Measurements from ENCODE around the gene TINAGL1. TPM values are rescaled to one million over a fixed set of nuclear protein-coding genes. Genes with fewer than 3 reads are reported as not detected.

The TINAGL1 gene
- total RNA-seq, 1 experiment from 2014 or later = 57.9 TPM

DNA sequence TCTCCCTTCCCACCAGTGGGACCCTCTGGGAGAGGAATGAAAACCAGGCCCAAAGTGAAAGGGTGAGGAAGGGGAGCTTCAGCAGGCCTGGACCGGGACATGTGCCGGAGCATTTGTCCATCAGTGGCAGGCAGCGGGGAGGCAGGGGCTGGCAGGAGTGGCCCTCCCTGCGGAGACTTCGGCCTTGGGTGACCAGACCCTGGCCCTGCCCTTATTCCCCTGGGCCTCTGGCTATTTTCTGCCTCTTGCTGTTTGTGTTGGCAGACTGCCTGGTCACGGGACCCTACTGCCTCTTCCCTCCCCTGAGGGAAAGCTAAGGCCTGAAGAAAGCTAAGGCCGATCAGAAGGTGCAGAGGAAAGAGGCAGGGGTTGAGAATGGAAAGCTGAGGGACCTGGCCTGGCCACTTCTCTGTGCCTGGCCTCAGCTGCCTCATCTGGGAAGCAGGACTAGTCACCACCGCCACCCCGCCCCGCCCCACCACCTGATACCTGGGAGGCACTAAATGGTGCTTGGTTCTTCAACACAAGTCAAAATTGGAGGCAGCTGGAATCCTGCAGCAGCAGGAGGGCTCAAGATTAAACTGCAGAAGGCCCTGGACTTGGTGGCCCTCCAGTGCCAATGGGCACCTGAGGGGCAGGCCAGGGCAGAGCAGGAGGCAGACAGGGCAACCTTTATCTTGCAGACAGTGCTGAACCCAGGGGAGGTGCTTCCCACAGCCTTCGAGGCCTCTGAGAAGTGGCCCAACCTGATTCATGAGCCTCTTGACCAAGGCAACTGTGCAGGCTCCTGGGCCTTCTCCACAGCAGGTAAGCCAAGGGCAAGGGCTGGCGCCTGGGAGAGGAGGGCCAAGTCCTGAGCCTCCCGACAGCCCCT, 7.9 kb downstream of the TINAGL1 start:
- intact Hi-C loops (cut with micrococcal nuclease) = no loop called here
- Histone ChIP-seq H3K27me3 (ENCODE audit: insufficient read depth, low read length) (no peaks in the 10 kb centered on the region), H3K9ac (ENCODE audit: low read length) (no peak overlapping the region), H3K9me2 (ENCODE audit: insufficient read depth) (no peaks in the 10 kb centered on the region), H2AFZ (ENCODE audit: low read depth, low read length, poor library complexity, severe bottlenecking) (no peak overlapping the region), H3K4me2 (ENCODE audit: low read length) (peak overlapping the region; percentile 12; the same call in 1 of the 2 replicates), H3K9me3 (ENCODE audit: control insufficient read depth in 1 of 2, insufficient read depth in 1 of 2, low read depth in 1 of 2, low read length in 2 of 2) (no peaks in the 10 kb centered on the region), H3K27ac (ENCODE audit: low read depth, low read length) (peak overlapping the region; percentile 17; the same call in 1 of the 2 replicates), H3K4me1 (ENCODE audit: control insufficient read depth in 1 of 2, insufficient read depth in 2 of 2, low read length in 2 of 2) (peaks cover 45 to 71% of the 10 kb centered on the region in 2 experiments), H3K79me2 (ENCODE audit: insufficient read depth, low read length) (peaks cover 26% of the 10 kb centered on the region), H4K20me1 (ENCODE audit: insufficient read depth) (no peaks in the 10 kb centered on the region), H3K36me3 (ENCODE audit: control insufficient read depth in 1 of 2, insufficient read depth in 2 of 2, low read length in 2 of 2) (peaks cover 0 to 28% of the 10 kb centered on the region in 2 experiments; a peak in 1 of 4 replicates), H3K4me3 (replicated peaks in 1 of 2; ENCODE audit: low read depth in 1 of 2, low read length in 2 of 2) (no peak overlapping the region)
- ChIA-PET CTCF (no interaction called here), POLR2A (no interaction called here), RAD21 (ENCODE audit: low non-redundant PET in 1 of 2, low total read pairs in 2 of 2, uncharacterized antibody in 2 of 2, unreplicated experiment in 2 of 2) (no interaction called here)
- BruUV-seq (replicated peaks) = no TSS peak
- TF ChIP-seq POLR2A (IDR thresholded peaks at IDR 0.05; ENCODE audit: borderline replicate concordance, extremely low read depth, insufficient read depth, insufficient read length) (no peak), ZNF274 (IDR thresholded peaks at IDR 0.05; ENCODE audit: low read depth, low read length) (no peak), EZH2phosphoT487 (IDR thresholded peaks at IDR 0.05; ENCODE audit: borderline replicate concordance) (no peak), CEBPB (IDR thresholded peaks at IDR 0.05; ENCODE audit: low read depth) (no peak), EGR1 (IDR thresholded peaks at IDR 0.05; ENCODE audit: low read depth) (no peak), CBX3 (IDR thresholded peaks at IDR 0.05; ENCODE audit: low read depth) (no peak), ELF1 (IDR thresholded peaks at IDR 0.05; ENCODE audit: borderline replicate concordance, low read depth) (no peak), TCF7L2 (IDR thresholded peaks at IDR 0.05; ENCODE audit: borderline replicate concordance, extremely low read depth, insufficient read depth, insufficient read length) (no peak), SIN3A (IDR thresholded peaks at IDR 0.05; ENCODE audit: low read depth) (no peak), FOSL1 (IDR thresholded peaks at IDR 0.05; ENCODE audit: low read depth) (no peak), RAD21 (IDR thresholded peaks at IDR 0.05; ENCODE audit: low read depth) (no peak), EZH2 (IDR thresholded peaks at IDR 0.05) (no peak), ATF3 (IDR thresholded peaks at IDR 0.05) (no peak), CTCF (IDR thresholded peaks at IDR 0.05 in 2 of 3, conservative IDR thresholded peaks at IDR 0.05 in 1 of 3; ENCODE audit: borderline replicate concordance in 1 of 3, insufficient read depth in 1 of 3, low read depth in 2 of 3, low read length in 2 of 3) (no peak), ZBTB33 (IDR thresholded peaks at IDR 0.05; ENCODE audit: extremely low read depth, insufficient replicate concordance, low read length) (no peak), YY1 (IDR thresholded peaks at IDR 0.05; ENCODE audit: extremely low read depth, insufficient replicate concordance, low read depth, low read length) (no peak)
- no peak for DNase-seq (ENCODE audit: low read depth, low spot score)
- ATAC-seq = no peak
